Neuronal stem cell (in vitro differentiated cells): ENCODE results near the gene VPS13D.

Experiments
- DNase-seq: peaks from one replicate; pipeline ENCODE4 v3.0.0-alpha.2; 2013; ENCODE audit warnings: low spot score
- H2AFZ ChIP-seq: one replicate; pipeline ENCODE4 v1.6.1; 2013; ENCODE audit warnings: mild to moderate bottlenecking, low read length, inconsistent platforms
- H2AK5ac ChIP-seq: 2 replicates; pipeline ENCODE4 v1.6.1; 2013; ENCODE audit warnings: low read depth, mild to moderate bottlenecking, inconsistent platforms, low read length, moderate library complexity, mixed read lengths
- H2BK120ac ChIP-seq: 2 replicates; pipeline ENCODE4 v1.6.1; 2013; ENCODE audit warnings: low read depth, mild to moderate bottlenecking, inconsistent platforms, low read length, moderate library complexity, mixed read lengths
- H2BK12ac ChIP-seq: one replicate; pipeline ENCODE4 v1.6.1; 2013; ENCODE audit warnings: low read length, inconsistent platforms
- H2BK15ac ChIP-seq: 2 replicates; pipeline ENCODE4 v1.6.1; 2013; ENCODE audit warnings: mild to moderate bottlenecking, low read length, inconsistent platforms, mixed read lengths
- H2BK5ac ChIP-seq: one replicate; pipeline ENCODE4 v1.6.1; 2013; ENCODE audit warnings: inconsistent platforms, mild to moderate bottlenecking, low read length, moderate library complexity
- H3K14ac ChIP-seq: one replicate; pipeline ENCODE4 v1.6.1; 2013; ENCODE audit warnings: low read length, inconsistent platforms
- H3K18ac ChIP-seq: 2 replicates; pipeline ENCODE4 v1.6.1; 2013; ENCODE audit warnings: low read length, inconsistent platforms
- H3K23ac ChIP-seq: 2 replicates; pipeline ENCODE4 v1.6.1; 2013; ENCODE audit warnings: low read depth, mild to moderate bottlenecking, mixed read lengths, low read length, inconsistent platforms; ENCODE audit not compliant: poor library complexity
- H3K27ac ChIP-seq: replicated peaks from 3 replicates; pipeline ENCODE4 v1.5.1; 2013; ENCODE audit warnings: low read length, inconsistent platforms
- H3K27me3 ChIP-seq, 3 experiments: 2 replicates each; pipeline ENCODE4 v1.6.1; 2013; ENCODE audit warnings: low read length in 3 of 3, mild to moderate bottlenecking in 2 of 3, inconsistent platforms in 1 of 3, low read depth in 1 of 3, mixed read lengths in 1 of 3, moderate library complexity in 1 of 3; ENCODE audit not compliant: control insufficient read depth in 3 of 3, insufficient read depth in 3 of 3
- H3K36me3 ChIP-seq, 2 donors: replicated peaks in 1 of 2; 2 replicates each; pipeline ENCODE4 v1.6.1; 2013; ENCODE audit warnings: low read length in 2 of 2; ENCODE audit not compliant: control insufficient read depth in 2 of 2, insufficient read depth in 2 of 2
- H3K4ac ChIP-seq: 2 replicates; pipeline ENCODE4 v1.6.1; 2013; ENCODE audit warnings: inconsistent platforms, mild to moderate bottlenecking, low read length, moderate library complexity
- H3K4me1 ChIP-seq, 2 donors: 1 replicate in 1 of 2; 2 replicates in 1 of 2; pipeline ENCODE4 v1.6.1; 2013; ENCODE audit warnings: low read length in 2 of 2, low read depth in 1 of 2; ENCODE audit not compliant: control insufficient read depth in 2 of 2, insufficient read depth in 1 of 2
- H3K4me2 ChIP-seq: one replicate; pipeline ENCODE4 v1.6.1; 2013; ENCODE audit warnings: mild to moderate bottlenecking, low read length, inconsistent platforms; ENCODE audit not compliant: insufficient read depth, poor library complexity, severe bottlenecking
- H3K4me3 ChIP-seq, 2 donors: 2 replicates each; pipeline ENCODE4 v1.5.1; 2013; ENCODE audit warnings: low read length in 2 of 2, mild to moderate bottlenecking in 2 of 2, inconsistent platforms in 1 of 2, moderate library complexity in 1 of 2
- H3K79me1 ChIP-seq: one replicate; pipeline ENCODE4 v1.6.1; 2013; ENCODE audit warnings: low read depth, mild to moderate bottlenecking, inconsistent platforms, low read length, moderate library complexity
- H3K9ac ChIP-seq: one replicate; pipeline ENCODE4 v1.6.1; 2013; ENCODE audit warnings: mild to moderate bottlenecking, low read depth, low read length, inconsistent platforms; ENCODE audit not compliant: poor library complexity
- H3K9me3 ChIP-seq, 2 donors: replicated peaks in 1 of 2; 2 replicates each; pipeline versions ENCODE3 to v1.6.1; 2013; ENCODE audit warnings: low read length in 2 of 2, mild to moderate bottlenecking in 2 of 2, inconsistent platforms in 1 of 2, low read depth in 1 of 2, mixed read lengths in 1 of 2, moderate library complexity in 1 of 2; ENCODE audit not compliant: control insufficient read depth in 2 of 2, insufficient read depth in 1 of 2
- H4K8ac ChIP-seq: one replicate; pipeline ENCODE4 v1.6.1; 2013; ENCODE audit warnings: low read depth, mild to moderate bottlenecking, inconsistent platforms, low read length, moderate library complexity
- H4K91ac ChIP-seq: one replicate; pipeline ENCODE4 v1.6.1; 2013; ENCODE audit warnings: low read length, low read depth, mild to moderate bottlenecking, inconsistent platforms; ENCODE audit not compliant: poor library complexity
- WGBS, 2 donors: extraction: QIAGEN DNeasy Blood & Tissue Kit; methylation state at CpG; one replicate each; pipeline ENCODE4 v1.1.7; 2013; ENCODE audit warnings: missing lambda C conversion rate in 2 of 2, mixed read lengths in 1 of 2; ENCODE audit not compliant: insufficient read length in 2 of 2, insufficient replicate concordance in 1 of 2; ENCODE audit errors: extremely low coverage in 2 of 2; 5-methylcytosine and 5-hydroxymethylcytosine counted together

VPS13D gene

GRCh38 chr1:12188657-12189327, 41.0 kb upstream of the VPS13D start:
- peak overlapping the region; percentile 20 for H4K91ac ChIP-seq
- peak overlapping the region; percentile 98 for H2AK5ac ChIP-seq
- H2BK120ac ChIP-seq: peak overlapping the region; percentile 51
- peaks cover 0 to 2% (median 0%) of the 10 kb centered on the region in 3 experiments for H3K27me3 ChIP-seq
- H2BK5ac ChIP-seq: peak overlapping the region; percentile 45
- no peak overlapping the region for H3K9ac ChIP-seq
- H3K4me2 ChIP-seq: no peak overlapping the region
- peaks cover 12 to 20% of the 10 kb centered on the region in 2 donors for H3K4me1 ChIP-seq
- H3K4me3 ChIP-seq: no peak overlapping the region
- peak overlapping the region; percentile 42 for H2BK12ac ChIP-seq
- H4K8ac ChIP-seq: no peak overlapping the region
- no CpG with 5 or more reads among the region's 13 CpGs for WGBS, 2 donors
- no peaks in the 10 kb centered on the region for H3K36me3 ChIP-seq
- DNase-seq: no peak
- H3K27ac ChIP-seq: no peak overlapping the region
- peak overlapping the region; percentile 80 for H3K18ac ChIP-seq
- H3K4ac ChIP-seq: no peak overlapping the region
- H2BK15ac ChIP-seq: peak overlapping the region; percentile 10
- H3K79me1 ChIP-seq: no peaks in the 10 kb centered on the region
- H2AFZ ChIP-seq: no peak overlapping the region
- no peak overlapping the region for H3K14ac ChIP-seq
- H3K23ac ChIP-seq: peak overlapping the region; percentile 11
- peaks cover 0 to 3% of the 10 kb centered on the region in 2 donors for H3K9me3 ChIP-seq

- Histone ChIP-seq H3K23ac (no peak overlapping the region), H3K4me3 (no peak overlapping the region), H3K36me3 (no peaks in the 10 kb centered on the region), H4K8ac (no peak overlapping the region), H3K18ac (peak overlapping the region; percentile 35), H3K4me1 (peaks cover 9 to 18% of the 10 kb centered on the region in 2 donors), H2BK120ac (no peak overlapping the region), H2AFZ (no peak overlapping the region), H3K79me1 (no peaks in the 10 kb centered on the region), H3K9ac (no peak overlapping the region), H2BK5ac (no peak overlapping the region), H2AK5ac (peak overlapping the region; percentile 98), H3K27ac (no peak overlapping the region), H3K4ac (no peak overlapping the region), H4K91ac (no peak overlapping the region), H3K27me3 (peaks cover 0 to 2% (median 0%) of the 10 kb centered on the region in 3 experiments), H3K14ac (no peak overlapping the region), H2BK12ac (no peak overlapping the region), H3K4me2 (no peak overlapping the region), H3K9me3 (peaks cover 0 to 3% of the 10 kb centered on the region in 2 donors), H2BK15ac (peak overlapping the region; percentile 10)
- no peak for DNase-seq
- no CpG with 5 or more reads among the region's 5 CpGs for WGBS, 2 donors
Measured at GRCh38 chr1:12189328-12189682, 40.5 kb upstream of the VPS13D start.

GRCh38 chr1:12191242-12192032, 38.4 kb upstream of the VPS13D start:
- Histone ChIP-seq H3K14ac (peak overlapping the region; percentile 97), H3K4me2 (no peak overlapping the region), H3K18ac (peak overlapping the region; percentile 88), H4K91ac (no peak overlapping the region), H2AK5ac (peak overlapping the region; percentile 87), H2BK120ac (no peak overlapping the region), H2BK15ac (peak overlapping the region; percentile 91), H3K4ac (no peak overlapping the region), H4K8ac (peak overlapping the region; percentile 84), H3K23ac (peak overlapping the region; percentile 25), H2BK12ac (no peak overlapping the region), H3K27me3 (peaks cover 0 to 2% (median 0%) of the 10 kb centered on the region in 3 experiments), H3K36me3 (no peaks in the 10 kb centered on the region), H3K4me3 (no peak overlapping the region), H2AFZ (no peak overlapping the region), H3K9me3 (no peaks in the 10 kb centered on the region), H3K9ac (peak overlapping the region; percentile 13), H2BK5ac (no peak overlapping the region), H3K4me1 (peaks cover 1 to 3% of the 10 kb centered on the region in 2 donors), H3K79me1 (no peaks in the 10 kb centered on the region), H3K27ac (no peak overlapping the region)
- WGBS, 2 donors: no CpG with 5 or more reads among the region's 58 CpGs
- no peak for DNase-seq

- Histone ChIP-seq H3K27ac (no peak overlapping the region), H2BK5ac (no peak overlapping the region), H4K91ac (no peak overlapping the region), H2AK5ac (no peak overlapping the region), H3K9ac (no peak overlapping the region), H3K36me3 (no peaks in the 10 kb centered on the region), H3K9me3 (no peaks in the 10 kb centered on the region), H3K18ac (peak overlapping the region; percentile 83), H2AFZ (no peak overlapping the region), H3K14ac (peak overlapping the region; percentile 65), H3K4me1 (peaks cover 9 to 13% of the 10 kb centered on the region in 2 donors), H4K8ac (no peak overlapping the region), H3K79me1 (no peaks in the 10 kb centered on the region), H2BK12ac (peak overlapping the region; percentile 31), H2BK120ac (peak overlapping the region; percentile 50), H2BK15ac (no peak overlapping the region), H3K4me3 (no peak overlapping the region), H3K27me3 (peaks cover 0 to 2% (median 0%) of the 10 kb centered on the region in 3 experiments), H3K23ac (no peak overlapping the region), H3K4ac (no peak overlapping the region), H3K4me2 (no peak overlapping the region)
- DNase-seq: no peak
- WGBS, 2 donors: no CpG with 5 or more reads among the region's 14 CpGs
Measured at GRCh38 chr1:12194666-12195216, 35.1 kb upstream of the VPS13D start.
